GM13977 (cell line): ENCODE results near the gene TBXA2R.
"Not testable (repeated sequence)": the region's sequence is repeated elsewhere in the genome, so short reads cannot be mapped to it uniquely, and the experiment has no call there.

Experiments
- DNase-seq: peaks from one replicate; pipeline ENCODE4 v3.0.0; 2012; ENCODE audit warnings: low spot score
- in situ Hi-C: fragments of 300-500 bp; cut with MboI; formaldehyde crosslinking; loops from one replicate; pipeline ENCODE4 v1.12.0; 2022; ENCODE audit warnings: low sequenced_read_pairs, low pct_unique_long_range_greater_than_20kb, mixed read lengths, inconsistent platforms; ENCODE audit not compliant: unreplicated experiment
- TF ChIP-seq, protein P1 (sequence below): IDR thresholded peaks from 2 replicates; pipeline ENCODE4 v1.5.1; 2012; ENCODE audit warnings: mild to moderate bottlenecking, control low read depth; ENCODE audit not compliant: insufficient read depth; ENCODE audit errors: extremely low read depth, missing control alignments

The TBXA2R gene

DNA sequence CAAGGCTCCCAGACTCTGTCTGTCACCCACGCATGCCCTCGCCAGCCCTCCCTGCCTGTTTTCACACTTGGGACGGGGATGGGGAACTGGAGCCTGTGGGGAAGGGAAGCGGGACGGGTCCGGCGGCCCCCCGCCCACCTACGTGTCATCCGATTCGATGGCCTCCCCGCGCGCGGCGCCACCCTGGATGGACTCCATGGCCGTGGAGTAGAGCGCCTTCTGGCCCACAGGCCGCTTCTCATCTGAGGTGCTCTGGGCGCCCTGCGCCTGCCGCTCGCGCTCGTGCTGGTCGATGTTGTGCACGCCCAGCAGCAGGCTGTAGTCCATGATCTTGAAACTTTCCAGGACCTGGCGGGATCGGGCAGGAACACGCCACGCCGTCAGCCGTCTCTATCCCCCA is 45.0 kb upstream of the TBXA2R start:
- in situ Hi-C loops = no loop called here
- no peak for DNase-seq

DNA sequence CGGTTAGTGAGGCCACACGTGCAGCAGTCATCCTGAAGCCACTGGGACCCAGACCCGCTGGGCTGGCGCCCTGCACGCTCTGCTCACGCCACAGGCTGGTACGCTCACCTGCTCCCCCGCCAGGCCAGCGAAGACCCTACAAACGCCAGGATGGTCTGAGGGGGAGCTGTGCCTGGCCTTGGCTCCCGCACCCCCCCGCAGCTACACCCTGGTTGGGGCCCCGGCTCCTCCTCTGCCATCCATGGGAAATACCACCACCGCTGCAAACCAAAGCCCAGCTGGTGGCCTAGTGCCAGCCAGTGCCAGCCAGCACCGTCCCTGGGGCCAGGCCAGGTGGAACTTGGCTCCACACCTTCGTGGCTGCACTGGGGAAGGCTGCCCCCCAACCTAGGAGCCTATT is 43.2 kb upstream of the TBXA2R start:
- in situ Hi-C loops = no loop called here
- no peak for DNase-seq
- TF ChIP-seq, protein P1, sequence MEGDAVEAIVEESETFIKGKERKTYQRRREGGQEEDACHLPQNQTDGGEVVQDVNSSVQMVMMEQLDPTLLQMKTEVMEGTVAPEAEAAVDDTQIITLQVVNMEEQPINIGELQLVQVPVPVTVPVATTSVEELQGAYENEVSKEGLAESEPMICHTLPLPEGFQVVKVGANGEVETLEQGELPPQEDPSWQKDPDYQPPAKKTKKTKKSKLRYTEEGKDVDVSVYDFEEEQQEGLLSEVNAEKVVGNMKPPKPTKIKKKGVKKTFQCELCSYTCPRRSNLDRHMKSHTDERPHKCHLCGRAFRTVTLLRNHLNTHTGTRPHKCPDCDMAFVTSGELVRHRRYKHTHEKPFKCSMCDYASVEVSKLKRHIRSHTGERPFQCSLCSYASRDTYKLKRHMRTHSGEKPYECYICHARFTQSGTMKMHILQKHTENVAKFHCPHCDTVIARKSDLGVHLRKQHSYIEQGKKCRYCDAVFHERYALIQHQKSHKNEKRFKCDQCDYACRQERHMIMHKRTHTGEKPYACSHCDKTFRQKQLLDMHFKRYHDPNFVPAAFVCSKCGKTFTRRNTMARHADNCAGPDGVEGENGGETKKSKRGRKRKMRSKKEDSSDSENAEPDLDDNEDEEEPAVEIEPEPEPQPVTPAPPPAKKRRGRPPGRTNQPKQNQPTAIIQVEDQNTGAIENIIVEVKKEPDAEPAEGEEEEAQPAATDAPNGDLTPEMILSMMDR = no peak

More for the DNA sequence above, 45.0 kb upstream of the TBXA2R start:
- TF ChIP-seq, protein P1 = no peak

DNA sequence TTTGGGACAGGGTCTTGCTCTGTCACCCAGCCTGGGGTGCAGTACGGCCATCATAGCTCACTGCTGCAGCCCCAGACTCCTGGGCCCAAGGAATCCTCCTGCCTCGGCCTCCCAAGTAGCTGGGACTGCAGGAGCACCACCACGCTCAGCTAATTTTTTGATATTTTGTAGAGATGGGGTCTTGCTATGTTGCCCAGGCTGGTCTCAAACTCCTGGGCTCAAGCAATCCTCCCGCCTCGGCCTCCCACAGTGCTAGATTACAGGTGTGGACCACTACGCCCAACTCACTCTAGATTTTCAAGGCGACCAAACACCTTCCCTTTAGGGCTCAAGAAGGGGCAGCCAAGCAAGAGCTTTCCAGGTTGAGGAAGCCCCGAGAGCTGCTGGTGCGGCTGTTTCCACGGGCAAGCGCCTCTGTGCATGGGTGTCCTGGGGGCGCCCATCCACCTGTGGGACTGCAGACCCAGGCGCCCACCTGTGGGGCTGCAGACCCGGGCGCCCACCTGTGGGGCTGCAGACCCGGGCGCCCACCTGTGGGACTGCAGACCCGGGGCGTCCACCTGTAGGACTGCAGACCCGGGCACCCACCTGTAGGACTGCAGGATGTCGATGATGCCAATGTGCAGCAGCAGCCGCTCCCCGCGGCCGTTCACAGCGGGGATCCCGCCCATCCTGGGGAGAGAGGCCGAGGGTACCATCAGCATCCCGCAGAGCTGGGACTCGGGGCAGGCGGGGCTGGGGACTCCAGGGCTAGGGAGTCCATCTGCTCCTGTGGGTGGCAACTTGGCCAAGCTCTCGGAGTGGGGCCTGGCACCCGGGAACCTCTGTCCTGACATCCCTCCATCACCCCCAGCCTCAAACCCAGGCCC is 41.6 kb upstream of the TBXA2R start:
- no peak for DNase-seq
- in situ Hi-C loops = no loop called here
- TF ChIP-seq, protein P1 = no peak

DNA sequence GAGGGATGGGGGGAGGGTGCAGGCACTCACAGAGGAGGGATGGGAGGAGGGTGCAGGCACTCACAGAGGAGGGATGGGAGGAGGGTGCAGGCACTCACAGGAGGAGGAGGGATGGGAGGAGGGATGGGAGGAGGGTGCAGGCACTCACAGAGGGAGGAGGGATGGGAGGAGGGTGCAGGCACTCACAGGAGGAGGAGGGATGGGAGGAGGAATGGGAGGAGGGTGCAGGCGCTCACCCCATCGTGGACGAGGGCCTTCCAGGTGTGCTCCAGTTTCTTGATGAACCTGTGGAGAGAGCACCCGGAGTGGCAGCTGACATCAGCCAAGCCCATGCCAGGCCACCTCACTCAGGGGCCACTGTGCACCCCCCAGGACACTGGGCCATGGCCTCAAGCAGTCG is 40.4 kb upstream of the TBXA2R start:
- in situ Hi-C loops, DNase-seq: not testable (repeated sequence)

DNA sequence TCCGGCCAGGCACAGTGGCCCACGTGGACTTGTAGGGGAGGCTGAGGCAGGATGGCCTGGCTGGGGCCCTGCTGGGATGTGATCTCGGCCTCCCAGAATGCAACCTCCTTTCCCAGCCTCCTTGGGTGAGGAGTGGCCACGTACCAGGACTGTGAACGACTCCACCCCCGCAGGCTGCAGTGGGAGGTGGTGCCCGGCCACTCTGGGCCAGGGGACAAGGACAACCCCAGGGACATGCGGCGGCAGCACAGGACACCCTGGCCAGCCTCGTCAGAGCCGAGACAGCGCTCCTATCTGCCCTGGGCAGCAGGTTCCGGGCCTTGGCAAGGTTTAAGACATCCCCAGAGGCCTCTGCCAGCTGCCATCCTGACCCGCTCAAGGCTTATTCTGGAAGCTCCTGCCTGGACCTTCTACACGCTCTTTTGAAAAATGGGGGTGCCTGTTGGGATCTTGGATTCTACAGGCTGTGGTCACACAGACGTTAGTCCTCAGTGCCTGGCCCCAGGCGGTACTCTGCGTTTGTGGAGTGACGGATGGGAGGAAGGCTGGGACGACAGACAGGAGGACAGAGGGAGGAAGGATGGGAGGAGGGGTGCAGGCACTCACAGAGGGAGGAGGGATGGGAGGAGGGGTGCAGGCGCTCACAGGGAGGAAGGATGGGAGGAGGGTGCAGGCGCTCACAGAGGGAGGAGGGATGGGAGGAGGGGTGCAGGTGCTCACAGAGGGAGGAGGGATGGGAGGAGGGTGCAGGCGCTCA is 39.8 kb upstream of the TBXA2R start:
- DNase-seq = no peak
- TF ChIP-seq, protein P1 = no peak
- in situ Hi-C loops = no loop called here

DNA sequence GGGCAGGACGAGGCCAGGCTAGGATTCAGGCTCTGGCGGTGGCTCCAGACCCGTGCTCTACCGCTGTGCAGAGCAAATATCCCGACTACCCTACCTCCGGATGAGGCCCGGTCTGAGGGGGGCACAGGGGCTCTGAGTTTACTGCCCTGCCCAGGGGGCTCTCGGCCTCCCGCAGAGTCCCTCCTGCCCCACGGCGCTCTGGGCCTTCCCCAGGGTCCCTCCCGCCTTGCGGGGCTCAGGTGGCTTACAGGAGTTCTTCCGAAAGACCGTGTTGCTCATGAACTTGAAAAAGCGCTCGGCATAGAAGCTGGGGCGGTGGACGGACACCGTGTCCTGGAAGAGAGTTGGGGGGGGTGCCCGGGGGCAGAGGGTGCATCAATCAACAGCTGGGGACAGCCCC is 39.1 kb upstream of the TBXA2R start:
- DNase-seq = no peak
- in situ Hi-C loops = no loop called here
- TF ChIP-seq, protein P1 = no peak

DNA sequence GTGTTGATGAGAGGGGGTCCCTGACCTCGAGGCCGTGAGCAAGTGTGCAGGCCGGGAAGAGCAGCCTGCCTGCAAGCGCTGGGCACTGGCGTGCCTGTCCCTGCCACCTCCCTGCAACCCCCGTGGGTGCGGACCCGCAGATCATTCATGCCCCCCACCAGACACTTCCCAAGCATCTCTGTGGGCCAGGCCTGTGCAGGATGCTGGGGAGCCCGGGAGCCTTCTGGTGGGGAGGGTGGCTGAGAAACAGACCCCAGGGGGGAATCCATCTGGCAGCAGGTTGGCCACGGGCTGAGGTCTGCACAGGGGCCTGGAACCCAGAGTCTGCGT is 38.4 kb upstream of the TBXA2R start:
- DNase-seq = no peak
- in situ Hi-C loops = no loop called here
- TF ChIP-seq, protein P1 = no peak
